Right ventricle myocardium inferior (tissue), 1 donor: ENCODE measurements around the gene FAU. TPM values are rescaled to one million over a fixed set of nuclear protein-coding genes. Genes with fewer than 3 reads are reported as not detected.

Experiments
- ATAC-seq: fragments of 200-7000 bp; cut with Tn5 transposase; one replicate; pipeline ENCODE4 v1.9.1; 2020; ENCODE audit warnings: mild to moderate bottlenecking, moderate library complexity
- DNase-seq: peaks from one replicate; pipeline ENCODE4 v3.0.0; 2021; ENCODE audit errors: missing footprints
- intact Hi-C: fragments of 100-400 bp; cut with DNase I; formaldehyde crosslinking; loops from one replicate; pipeline ENCODE4 v1.11.0; 2022
- total RNA-seq: library from RNA; stranded (reverse); fragmentation: NEBNext Ultra II Directional; extraction: Animal tissue kit (Norgen Biotek cat#: 25700); gene quantifications from one replicate; pipeline ENCODE4 v1.2.1, GENCODE V29; 2021
- donor health status: DM: no; HTN: yes; CAD: no; lungs with severe emphysema.

FAU gene
- total RNA-seq, 1 donor from 2014 or later = 714 TPM

GRCh38 chr11:65095974-65096806, 25.7 kb downstream of the FAU start, which contains the start of gene VPS51:
Gene VPS51, plus strand, starts transcription at chr11:65096214. Its CDS starts 37 bp downstream, at chr11:65096251.
- ATAC-seq (peak; percentile 97), DNase-seq (peak; percentile 94)
- intact Hi-C loops = no loop called here

- ATAC-seq (peak; percentile 8), DNase-seq (no peak)
- intact Hi-C loops = no loop called here
Measured at GRCh38 chr11:65095427-65095826, 26.5 kb downstream of the FAU start.

DNA sequence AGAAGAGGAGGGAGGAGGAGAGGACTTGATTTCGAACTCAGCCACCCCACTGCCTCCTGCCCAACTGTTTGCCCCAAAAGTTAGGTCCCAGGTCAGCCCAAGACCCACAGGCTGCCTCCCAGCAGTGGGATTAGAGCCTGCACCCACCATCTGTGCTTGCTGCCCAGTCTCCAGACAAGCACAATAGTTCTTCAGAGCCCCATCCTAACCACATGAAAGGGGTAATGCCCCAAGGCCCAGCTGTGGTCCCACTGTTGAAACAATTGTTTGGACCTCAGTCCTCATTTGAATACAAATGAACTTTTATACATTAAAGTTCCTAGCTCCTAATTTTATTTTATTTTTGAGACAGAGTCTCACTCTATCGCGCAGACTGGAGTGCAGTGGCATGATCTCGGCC, 31.3 kb downstream of the FAU start:
- DNase-seq (no peak), ATAC-seq (no peak)
- intact Hi-C loops = no loop called here

DNA sequence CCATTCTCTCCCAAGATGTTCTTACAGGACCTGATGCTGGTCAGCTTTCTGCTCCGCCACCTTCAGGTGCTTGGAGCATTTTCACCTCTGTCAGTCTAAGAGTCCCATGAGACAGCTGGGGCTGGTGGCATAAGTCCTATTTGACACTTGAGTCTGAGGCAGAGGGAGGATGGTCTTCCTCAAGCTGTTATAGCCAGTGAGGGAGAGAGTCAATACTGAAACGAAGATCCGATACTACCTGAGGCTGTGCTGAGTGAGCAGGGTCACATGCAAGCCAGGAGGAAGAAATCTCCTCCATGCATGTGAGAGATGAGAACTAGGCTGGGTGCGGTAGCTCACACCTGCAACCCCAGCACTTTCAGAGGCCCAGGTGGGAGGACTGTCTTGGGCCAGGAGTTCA, 32.3 kb downstream of the FAU start:
- DNase-seq = no peak
- intact Hi-C loops = no loop called here
- no peak for ATAC-seq

DNA sequence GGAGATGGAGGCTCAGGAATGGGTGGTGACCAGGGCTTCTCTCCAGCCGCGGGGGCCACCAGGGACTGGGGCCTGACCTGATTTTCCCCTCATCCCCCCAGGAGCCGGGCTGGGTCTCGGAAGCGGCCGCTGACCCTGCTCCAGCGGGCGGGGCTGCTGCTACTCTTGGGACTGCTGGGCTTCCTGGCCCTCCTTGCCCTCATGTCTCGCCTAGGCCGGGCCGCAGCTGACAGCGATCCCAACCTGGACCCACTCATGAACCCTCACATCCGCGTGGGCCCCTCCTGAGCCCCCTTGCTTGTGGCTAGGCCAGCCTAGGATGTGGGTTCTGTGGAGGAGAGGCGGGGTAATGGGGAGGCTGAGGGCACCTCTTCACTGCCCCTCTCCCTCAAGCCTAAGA, 34.1 kb downstream of the FAU start:
- intact Hi-C loops = no loop called here
- ATAC-seq (no peak), DNase-seq (no peak)

GRCh38 chr11:65087216-65087615, 34.7 kb downstream of the FAU start:
- DNase-seq = no peak
- intact Hi-C loops = no loop called here
- no peak for ATAC-seq

GRCh38 chr11:65086809-65087208, 35.1 kb downstream of the FAU start:
- ATAC-seq (no peak), DNase-seq (no peak)
- intact Hi-C loops = no loop called here

GRCh38 chr11:65085446-65085845, 36.5 kb downstream of the FAU start:
- intact Hi-C loops = no loop called here
- no peak for DNase-seq
- ATAC-seq = no peak

GRCh38 chr11:65084598-65085375, 37.1 kb downstream of the FAU start:
- ATAC-seq (no peak), DNase-seq (no peak)
- intact Hi-C loops = loop anchor here (1.0 to 5.0 kb wide), 3 partner anchors 33 to 57 kb away; partner anchors contain the start of genes SAC3D1, SNX15 and ZNHIT2

DNA sequence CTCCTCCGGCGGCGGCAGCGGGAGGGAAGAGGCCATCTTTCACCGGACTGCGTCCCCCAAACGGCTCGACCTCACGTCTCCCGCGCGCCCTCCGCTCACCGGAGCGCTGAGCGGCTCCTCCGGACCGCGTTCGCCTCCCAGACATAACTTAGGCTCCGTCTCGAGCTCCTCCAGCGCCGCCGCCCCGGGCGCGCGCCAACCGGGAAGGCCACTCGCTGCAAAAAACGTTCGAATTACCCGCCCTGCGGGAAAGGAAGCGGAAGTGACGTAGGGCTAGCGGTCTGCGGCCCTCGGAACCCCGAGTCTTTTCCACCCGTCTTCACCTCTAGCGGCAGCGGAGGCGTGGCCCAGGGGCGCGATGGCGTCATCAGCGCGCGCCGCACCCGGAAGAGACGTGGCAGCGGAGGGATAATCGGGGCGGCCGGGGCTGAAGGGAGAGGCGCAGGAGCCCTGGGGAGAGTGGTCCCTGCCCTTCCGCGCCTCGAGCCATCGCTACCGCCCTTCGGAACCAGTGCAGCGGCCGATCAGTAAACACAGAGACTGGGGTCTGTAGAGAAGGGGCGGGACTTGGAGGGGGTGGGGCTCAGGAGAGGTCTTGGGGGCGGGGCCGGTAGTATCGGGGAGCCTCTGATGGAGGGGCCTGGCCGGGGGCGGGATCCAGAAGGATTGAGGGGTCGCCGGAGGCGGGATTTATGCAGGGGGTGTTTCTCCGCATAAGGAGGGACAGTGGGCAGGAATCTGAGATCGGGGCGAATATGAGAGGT, 37.9 kb downstream of the FAU start, which contains the start of the genes CDCA5 and ZFPL1:
CDCA5 (minus strand) TSS at position 207 of the 764 bp plus-strand sequence; CDS start at position 145, 62 bp downstream.
ZFPL1 (plus strand) TSS at position 389 of the 764 bp plus-strand sequence. CDS start 477 bp downstream, outside the sequence.
- ATAC-seq (peak; percentile 95), DNase-seq (peak; percentile 96)
- intact Hi-C loops = loop anchor here (1.0 to 5.0 kb wide), 3 partner anchors 33 to 57 kb away; partner anchors contain the start of genes SAC3D1, SNX15 and ZNHIT2

DNA sequence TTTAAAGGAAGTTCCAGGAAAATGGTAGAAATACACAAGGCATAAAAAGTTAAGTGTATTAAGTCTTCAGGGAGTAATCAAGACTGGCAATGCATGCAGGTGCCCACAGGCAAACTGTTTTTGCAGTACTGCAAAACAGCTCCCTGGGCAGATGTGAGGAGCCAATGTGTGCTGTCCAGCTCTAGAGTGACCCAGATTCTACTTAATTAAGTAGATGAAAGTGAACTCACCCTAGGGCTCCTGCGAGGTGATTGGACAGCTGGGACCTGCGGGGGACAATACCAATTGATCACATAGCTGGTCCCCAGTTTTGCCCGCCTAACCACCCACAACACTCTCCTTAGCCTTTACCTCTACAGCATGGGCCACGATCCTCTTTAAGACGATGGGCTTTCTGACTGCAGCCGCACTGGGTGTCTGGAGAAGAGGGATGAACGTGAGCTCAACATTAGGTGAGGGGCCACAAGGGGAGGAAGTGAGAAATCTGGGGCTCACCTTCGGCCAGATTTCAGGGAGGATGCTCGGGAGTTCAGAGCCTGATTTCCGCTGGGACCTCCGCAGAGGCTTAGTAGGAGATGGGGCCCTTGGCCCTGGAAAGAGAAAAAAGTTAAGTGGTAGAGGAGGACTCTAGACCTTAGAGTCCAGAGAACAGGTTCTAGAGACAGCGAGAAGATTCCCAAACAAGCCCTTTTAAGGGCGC, 38.6 kb downstream of the FAU start:
- ATAC-seq (no peak), DNase-seq (no peak)
- intact Hi-C loops = loop anchor here (5.0 kb wide), 2 partner anchors 41 to 56 kb away; partner anchors contain the start of genes SAC3D1 and SNX15

GRCh38 chr11:65078786-65079342, 43.1 kb downstream of the FAU start:
- no peak for DNase-seq
- intact Hi-C loops = no loop called here
- no peak for ATAC-seq

GRCh38 chr11:65078151-65078550, 43.8 kb downstream of the FAU start:
- no peak for DNase-seq
- intact Hi-C loops = no loop called here

DNA sequence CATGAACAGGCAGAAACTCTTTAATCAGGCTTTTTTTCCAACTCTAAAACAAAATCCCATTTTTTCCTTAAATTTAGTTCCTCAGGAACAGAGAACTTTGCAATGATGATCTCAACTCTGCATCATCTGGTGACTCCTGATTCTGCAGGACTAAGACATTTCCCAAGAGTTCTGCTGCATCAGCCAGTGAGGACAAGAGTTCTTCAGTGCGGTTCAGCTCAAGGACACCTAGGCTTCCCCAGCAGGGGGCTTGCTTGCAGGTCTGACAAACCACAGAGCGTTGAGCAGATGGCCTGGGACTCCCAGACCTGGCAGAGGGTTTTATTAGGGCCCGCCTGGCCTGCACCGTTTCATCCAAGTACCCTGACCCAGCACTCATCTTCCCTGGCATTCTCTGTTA, 44.5 kb downstream of the FAU start:
- ATAC-seq (no peak), DNase-seq (no peak)
- intact Hi-C loops = no loop called here

More at GRCh38 chr11:65078151-65078550, 43.8 kb downstream of the FAU start:
- peak; percentile 60 for ATAC-seq

- DNase-seq (no peak), ATAC-seq (no peak)
- intact Hi-C loops = no loop called here
Measured at GRCh38 chr11:65072631-65072966, 49.3 kb downstream of the FAU start.

GRCh38 chr11:65071907-65072630, 49.9 kb downstream of the FAU start:
- intact Hi-C loops = no loop called here
- ATAC-seq (no peak), DNase-seq (no peak)
